CD4-positive, alpha-beta T cell treated with Interleukin-6 at 100 ng/mL for 8 hours (primary cell): Measurements from ENCODE around the gene KLF8.
"Not testable (repeated sequence)": the region's sequence is repeated elsewhere in the genome, so short reads cannot be mapped to it uniquely, and the experiment has no call there.

Source experiments
- DNase-seq: peaks from one replicate; pipeline ENCODE4 v3.0.0-alpha.2; 2020; ENCODE audit warnings: mixed read lengths, low spot score

The KLF8 gene

DNA sequence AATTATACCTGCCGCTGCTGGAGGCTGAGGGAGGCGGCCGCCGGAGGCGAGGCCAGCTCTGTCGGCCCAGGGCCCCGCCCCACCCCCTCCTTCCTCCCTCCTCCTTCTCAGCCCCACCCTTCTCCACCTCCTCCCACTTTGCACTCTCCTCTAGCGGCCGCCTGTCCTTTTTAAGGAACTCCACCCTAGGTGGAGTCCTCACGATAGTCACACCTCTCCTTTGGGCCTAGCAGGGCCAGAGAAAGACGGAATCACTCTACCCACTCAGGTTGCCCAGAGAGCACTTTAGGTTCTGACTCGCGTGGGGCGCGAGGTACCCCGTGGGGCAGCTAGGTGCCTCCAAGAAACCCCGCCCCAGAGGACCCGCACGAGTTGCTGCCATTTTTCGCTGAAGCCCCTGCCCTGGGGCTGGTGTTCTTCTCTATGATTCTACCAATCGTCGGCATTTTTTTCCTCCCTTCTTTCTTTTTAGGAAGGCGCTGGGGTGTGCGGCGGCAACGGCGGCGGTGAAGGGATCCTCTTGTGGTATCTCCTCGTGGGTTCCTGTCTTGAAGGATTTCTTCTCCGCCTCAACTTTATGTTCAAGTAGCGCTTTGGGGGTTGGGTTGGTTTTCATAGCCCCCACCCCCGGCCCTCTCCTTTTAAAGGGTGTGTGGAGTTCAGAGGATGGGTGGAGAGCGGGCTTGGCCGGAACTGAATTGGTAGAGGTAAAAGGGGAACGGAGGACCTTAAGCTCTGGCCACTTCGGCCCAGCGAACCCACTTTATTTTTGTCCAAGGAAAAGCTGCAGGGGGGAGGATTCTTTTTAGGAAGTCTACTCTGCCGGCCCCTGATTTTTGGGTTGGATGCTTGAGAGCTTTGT, at the start of gene KLF8:
TSS of gene KLF8 (plus strand) at position 136 of the 862 bp plus-strand sequence. CDS start 979 bp downstream, outside the sequence.
- DNase-seq: peak; percentile 29

DNA sequence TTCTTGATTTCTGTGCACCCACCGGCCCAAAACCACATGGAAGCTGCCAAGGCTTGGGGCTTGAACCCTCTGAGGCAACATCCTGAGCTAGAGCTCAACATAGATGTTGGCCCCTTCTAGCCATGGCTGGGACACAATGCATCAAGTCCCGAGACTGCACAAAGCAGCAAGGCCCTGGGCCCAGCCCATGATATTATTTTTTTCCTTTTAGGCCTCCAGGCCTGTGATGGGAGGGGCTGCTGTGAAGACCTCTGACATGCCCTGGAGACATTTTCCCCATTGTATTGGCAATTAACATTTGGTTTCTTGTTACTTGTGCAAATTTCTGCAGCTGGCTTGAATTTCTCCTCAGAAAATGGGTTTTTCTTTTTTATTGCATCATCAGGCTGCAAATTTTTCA, 25.2 kb upstream of the KLF8 start:
- DNase-seq: not testable (repeated sequence)

DNA sequence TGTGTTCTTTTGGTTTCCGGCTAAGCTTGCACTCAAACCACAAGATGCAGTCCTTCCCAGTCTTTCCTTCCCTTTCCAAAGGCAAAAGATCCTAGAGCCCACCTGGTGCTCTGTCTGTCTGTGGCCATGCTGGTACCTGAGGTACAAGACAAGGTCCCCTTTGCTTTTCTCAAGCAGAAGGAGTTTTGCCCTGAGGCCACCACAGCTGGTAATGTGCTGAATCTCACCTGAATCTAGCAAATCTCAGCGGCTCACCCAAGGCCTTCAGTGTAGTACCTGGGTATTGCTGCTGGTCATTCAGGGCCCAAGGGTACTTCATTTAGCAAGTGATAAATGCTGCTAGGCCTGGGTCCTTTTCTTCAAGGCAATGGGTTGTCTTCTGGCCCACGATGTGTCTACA, 20.5 kb upstream of the KLF8 start:
- no peak for DNase-seq

DNA sequence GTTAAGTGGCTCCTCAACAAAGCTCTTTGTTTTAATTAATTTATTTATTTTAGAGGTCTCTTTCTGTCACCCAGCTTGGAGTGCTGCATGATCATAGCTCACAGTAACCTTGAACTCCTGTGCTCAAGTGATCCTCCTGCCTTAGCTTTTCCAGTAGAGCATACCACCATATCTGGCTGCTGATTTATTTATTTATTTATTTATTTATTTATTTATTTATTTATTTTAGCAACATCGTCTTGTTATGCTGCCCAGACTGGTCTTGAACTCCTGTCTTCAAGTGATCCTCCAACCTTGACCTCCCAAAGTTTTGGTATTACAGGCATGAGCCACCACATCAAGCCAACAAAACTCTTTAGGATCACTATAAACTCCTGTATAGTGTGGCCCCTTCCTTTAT, 15.8 kb upstream of the KLF8 start:
- DNase-seq: no peak

DNA sequence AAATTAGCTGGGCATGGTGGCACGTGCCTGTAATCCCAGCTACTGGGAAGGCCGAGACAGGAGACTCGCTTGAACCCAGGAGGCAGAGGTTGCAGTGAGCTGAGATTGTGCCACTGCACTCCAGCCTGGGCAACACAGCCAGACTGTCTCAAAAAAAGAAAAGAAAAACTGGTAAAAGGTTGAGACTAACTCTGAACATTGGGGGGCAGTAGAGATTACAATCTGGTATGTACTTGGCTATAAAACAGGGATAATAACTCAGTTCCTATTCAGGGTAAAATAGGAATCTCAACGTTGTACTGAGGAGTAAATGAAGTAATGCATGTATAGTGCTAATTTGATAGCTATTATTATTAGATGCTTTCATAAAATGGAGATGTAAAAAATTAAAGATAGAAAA, 12.5 kb upstream of the KLF8 start:
- DNase-seq: no peak

DNA sequence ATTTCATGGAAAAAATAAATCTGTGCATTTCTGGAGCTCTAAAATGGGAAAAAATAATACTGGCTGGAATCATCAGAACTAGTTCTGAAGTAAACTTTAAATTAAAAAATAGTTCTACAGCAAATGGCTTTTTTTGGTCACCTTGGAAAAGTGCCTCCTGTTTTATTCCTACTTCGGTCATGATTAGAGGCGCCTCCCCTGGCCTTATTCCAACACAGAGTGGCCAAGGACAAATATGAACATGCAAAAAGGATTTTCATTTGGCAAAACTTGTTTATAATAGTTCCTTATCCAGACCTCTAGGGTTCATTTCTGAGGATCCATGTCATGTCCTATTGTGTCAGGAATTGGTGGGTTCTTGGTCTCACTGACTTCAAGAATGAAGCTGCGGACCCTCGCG, 11.1 kb upstream of the KLF8 start:
- no peak for DNase-seq

DNA sequence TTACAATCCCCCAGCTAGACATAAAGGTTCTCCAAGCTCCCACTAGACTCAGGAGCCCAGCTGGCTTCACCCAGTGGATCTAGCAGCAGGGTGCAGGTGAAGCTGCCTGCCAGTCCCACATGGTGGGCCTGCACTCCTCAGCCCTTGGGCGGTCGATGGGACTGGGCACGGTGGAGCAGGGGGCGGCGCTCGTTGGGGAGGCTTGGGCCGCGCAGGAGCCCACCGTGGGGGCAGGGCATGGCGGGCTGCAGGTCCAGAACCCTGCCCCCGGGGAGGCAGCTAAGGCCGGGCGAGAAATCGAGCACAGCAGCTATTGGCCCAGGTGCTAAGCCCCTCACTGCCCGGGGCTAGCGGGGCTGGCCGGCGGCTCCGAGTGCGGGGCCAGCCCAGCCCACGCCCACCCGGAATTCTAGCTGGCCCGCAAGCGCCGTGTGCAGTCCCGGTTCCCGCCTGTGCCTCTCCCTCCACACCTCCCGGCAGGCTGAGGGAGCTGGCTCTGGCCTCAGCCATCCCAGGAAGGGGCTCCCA, 9.6 kb upstream of the KLF8 start:
- DNase-seq: no peak

DNA sequence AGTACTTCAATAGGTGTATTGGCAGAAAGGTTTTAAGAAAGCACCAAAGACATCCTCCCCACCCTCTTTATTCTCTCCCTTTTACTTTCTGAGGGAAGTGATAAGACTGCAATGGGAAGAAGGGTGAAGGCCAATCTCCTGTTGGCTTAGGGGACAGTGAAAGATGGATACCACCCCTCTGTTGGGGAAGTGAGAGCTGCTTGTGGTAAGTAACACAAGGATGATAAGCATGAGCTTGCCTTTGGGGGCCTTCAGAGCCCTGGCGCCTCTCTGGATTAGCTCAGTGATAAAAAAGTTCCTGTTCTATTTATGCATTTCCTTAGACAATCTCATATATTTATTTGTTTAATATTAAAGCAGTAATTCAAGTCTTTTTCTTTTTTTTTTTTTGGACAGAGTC, 5.2 kb upstream of the KLF8 start:
- DNase-seq: no peak

DNA sequence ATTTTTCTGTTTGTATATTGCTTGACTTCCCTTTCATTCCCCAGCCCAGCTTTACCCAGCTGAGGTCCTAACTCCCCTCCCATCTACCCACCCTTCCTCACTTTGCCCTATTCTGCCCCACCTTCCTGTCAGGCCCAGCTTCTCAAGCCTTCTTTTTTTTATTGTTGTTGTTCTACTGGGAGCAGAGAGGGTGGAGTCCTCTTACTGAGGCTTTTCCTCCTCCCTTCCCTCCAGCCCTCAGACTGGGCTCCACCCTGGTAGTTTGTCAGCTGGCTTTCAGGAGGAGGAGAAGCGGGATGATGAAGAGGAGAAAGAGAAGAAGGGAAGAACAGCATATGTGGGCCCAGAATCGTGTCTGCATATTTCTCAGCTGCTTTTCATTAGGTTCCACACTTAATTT, 3.2 kb upstream of the KLF8 start:
- no peak for DNase-seq

DNA sequence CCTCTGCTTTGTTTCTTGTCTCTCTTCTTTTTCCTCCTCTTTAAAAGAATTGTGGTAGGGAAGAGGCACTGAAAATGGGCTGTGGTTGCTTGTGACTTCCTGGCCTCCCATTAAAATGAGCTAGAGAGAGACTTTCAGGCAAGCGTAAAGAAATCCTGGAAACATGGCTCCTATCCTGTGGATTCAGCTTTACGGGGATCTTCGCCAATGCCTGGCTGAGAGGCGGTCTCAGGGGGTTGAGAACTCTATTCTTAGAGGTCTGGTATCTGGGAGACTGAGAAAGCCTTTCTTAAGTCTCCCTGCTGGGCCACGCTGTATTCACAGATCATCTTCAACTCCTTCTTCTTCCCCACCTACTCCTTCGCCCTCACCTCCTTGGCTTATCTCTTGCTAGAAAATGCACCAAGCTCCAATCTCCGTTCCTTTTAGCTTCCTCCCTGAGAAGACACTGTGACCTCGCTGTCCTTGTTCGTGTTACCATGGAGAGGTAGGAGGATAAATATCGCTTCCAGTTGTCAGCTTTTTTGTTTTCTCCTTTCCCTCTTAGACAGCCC, 542 bp upstream of the KLF8 start:
- no peak for DNase-seq

DNA sequence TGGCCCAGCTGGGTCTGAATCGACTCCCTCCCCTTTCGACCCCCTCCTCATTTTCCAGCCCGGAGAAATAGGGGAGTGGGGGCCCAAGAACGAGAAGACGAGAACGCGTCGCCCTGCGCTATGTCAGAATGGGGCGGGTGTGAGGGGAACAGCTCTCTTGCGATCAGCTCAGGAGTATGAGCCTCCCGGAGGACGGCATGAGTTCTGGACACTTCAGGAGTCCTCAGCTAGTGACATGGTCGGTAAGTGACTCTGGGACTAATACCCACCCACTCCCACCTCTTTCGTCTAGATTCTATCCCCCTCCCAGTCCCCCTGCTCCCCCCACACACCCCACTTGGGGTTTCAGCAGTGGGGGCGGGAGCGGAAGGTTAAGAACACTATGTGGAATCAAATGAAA, 944 bp downstream of the KLF8 start:
- no peak for DNase-seq

DNA sequence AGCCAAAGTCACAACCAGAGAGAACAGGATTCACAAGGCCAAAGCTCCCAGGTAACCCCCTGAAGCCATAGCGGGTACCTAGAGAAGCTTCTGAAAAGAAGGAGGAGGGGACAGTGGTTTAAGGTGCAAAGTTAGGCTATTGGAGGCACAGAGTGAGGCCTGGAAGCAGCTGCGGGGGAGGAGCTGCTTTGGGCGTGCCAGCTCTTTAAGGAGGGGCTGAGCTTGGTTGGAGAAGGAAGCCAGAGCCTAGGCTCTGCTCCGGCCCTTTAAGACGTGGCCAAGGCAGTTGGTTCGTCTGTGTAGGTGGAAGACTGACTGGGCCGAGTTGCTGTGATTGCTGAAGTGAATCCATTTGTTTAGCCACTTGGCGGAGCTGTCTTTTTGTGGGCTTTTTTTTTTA, 1.5 kb downstream of the KLF8 start:
- peak; percentile 11 for DNase-seq

DNA sequence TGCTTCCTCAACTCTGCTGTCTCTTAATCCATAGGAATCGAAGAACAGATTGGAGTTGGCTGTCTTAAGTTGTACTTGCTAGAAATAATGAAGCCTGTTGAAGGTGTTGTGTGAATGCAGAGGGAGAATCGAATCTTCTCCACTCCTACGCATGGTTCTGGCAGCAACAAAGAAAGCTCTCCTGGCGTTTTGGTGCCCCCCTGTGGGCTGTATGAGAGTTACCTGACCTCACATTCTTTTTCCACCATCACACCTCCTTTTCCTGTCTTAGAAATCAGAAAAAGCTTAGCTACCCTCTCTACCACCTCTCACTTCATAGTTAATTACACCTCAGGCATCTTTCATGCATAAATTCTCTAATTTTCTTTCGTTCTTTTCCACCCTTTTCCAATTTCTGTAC, 16.3 kb downstream of the KLF8 start:
- peak; percentile 51 for DNase-seq

DNA sequence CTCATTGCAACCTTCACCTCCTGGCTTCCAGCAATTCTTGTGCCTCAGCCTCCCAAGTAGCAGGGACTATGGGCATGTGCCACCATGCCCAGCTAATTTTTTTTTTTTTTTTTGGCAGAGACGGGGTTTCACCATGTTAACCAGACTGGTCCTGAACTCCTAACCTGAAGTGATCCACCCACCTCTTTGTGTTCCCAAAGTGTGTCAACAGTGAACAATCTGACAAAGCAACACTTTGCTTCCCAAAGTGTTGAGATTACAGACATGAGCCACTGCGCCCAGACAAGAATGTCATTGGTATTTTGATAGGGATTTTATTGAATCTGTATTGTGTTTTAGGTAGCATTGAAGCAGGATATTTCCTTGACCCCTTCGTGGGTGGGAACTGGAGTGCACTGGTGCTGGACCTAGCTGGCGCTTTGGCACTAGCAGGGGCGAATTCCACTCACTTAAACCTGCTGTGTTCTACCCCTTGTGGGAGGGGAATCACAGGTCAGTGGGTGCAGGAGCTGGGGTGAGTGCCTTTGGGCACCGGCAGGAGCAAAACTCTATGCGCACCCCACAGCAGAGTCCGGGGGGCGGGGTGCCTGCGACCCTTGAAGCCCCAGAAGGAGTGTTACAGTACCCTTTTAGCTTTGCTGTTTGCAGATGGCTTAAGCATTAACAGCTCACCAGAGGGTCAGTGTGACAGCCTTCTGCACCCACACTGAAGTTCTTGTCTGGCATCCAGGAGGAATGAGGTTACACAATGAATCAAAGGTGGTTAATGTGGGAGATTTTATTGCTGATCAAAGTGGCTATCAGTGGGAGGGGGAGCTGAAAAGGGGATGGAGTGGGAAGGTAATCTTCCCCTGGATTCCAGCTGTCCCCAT, 21.9 kb downstream of the KLF8 start:
- no peak for DNase-seq

DNA sequence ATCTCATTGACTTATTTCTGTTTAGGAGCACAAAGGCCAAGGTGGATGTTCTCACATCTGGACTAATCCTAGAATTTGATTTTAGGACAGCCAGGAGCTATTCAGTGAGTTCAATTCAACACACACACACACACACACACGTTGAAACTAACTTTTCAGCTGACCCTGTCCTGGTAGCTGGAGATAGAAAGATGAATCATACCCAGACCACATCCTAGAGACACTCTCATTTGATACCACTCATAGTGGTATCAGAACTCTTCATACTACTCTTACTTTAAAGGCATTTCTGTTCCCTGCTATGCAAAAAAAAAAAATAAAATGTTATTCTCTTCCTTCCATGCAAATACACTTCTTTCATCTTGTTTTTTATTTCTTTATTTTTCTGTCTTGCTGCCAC, 36.7 kb downstream of the KLF8 start:
- no peak for DNase-seq

DNA sequence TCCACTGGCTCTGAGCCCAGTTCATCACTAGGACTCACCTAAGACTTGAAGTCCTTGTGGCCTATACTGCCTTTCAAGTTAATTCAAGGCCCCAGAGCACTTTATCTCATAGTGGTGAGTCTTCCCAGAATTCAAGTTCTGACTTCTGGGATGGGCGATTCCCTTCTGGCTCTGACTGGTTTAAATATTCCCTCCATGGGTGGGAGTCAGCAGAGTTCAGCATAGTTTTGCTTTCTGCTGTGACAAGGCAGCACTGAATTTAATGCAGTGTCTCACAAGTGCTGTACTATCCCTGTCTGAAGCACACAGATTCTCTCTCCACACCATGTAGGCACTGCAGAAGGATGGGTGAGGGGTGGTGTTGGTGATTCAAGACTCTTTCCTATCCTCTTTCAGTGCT, 46.5 kb downstream of the KLF8 start:
- DNase-seq: no peak

DNA sequence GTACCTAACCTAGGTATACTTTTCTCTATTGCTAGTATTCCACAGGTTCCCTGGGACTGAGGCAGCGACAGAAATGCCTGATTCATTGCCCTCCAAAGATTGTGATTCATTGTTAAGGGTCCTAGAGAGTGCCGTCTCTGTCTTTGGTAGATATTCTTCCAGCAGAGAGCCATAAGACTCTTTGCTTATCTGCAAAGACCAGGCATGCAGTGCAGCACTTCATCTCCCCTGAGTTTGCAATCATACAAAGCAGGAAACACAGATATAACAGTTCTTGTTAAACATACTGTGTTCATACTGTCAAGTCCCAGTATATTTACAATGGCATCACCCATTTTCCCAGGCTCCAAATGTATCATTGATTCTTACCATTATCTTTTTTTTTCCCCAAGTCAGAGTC, 47.7 kb downstream of the KLF8 start:
- no peak for DNase-seq

DNA sequence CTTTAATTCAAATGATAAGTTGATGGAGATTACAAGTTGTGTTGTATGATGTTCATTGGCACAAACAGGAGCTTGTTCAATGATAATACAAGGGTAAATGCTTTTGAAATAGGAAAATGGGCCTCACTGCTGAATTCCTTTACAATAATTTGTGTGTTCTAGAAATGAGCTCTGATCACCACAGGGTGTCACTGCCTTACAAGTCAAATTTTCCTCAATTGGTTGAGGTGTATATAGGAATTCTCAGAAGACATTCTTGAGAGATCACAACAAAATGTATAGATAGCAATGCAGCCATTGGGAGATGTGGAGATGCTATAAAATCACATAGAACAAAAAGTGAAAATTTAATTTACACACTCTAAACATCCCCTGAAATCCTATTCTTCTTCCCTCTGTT, 49.6 kb downstream of the KLF8 start:
- DNase-seq: peak; percentile 37

DNA sequence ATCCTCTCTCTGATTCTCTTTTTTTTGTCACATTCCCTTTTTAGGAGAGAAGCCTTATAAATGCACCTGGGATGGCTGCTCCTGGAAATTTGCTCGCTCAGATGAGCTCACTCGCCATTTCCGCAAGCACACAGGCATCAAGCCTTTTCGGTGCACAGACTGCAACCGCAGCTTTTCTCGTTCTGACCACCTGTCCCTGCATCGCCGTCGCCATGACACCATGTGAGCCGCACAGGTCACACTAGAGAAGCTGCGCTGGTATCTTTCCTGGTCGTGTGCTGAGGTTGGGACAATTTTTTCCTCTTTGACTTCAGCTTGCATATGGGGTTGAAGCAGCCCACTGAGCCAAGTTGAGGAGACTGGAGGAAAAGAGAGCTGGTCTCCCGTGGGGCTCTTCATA, 52.1 kb downstream of the KLF8 start:
- no peak for DNase-seq

DNA sequence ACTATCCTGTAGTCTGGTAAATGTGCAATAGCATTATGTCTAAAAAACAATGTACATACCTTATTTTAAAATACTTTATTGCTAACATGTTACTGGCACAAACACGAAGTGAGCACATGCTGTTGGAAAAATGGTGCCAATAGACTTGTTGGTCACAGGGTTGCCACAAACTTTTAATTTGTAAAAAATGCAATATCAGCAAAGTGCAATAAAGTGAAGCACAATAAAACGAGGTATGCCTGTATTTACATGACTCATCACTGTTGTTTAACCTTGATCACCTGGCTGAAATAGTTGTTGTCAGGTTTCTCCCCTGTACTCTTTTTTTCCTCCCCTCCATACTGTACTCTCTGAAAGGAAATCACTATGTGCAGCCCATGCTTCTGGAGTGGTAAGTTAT, 56.5 kb downstream of the KLF8 start:
- DNase-seq: no peak

DNA sequence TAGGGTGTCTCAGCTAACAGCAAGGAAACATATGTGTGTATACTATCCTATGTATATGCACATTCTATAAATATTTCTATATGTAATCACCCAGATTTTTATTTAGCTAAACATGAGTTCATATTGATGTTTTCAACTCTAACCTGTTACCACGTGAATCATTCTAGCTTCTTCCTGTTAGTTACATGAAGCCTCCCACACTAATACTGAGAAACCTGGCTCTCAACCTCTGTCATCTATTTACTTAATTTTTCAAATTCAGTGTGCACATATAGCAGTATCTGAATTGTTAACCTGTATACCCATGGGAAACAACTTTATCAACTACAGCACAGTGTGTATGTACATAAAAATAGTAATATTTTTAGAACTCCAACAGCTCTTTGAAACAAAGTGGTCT, 57.3 kb downstream of the KLF8 start:
- DNase-seq: no peak

DNA sequence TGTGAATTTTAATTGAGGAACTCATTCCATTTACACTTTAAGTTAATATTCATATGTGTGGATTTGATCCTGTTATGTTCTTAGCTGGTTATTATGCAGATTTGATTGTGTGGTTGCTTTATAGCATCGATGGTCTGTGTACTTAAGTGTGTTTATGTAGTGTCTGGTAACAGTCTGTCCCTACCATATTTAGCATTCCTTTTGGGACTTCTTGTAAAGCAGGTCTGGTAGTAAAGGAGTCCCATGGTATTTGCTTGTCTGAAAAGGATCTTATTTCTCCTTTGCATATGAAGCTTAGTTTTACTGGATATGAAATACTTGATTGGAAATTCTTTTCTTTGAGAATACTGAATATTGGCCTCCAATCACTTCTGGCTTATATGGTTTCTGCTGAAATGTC, 76.6 kb downstream of the KLF8 start:
- no peak for DNase-seq

DNA sequence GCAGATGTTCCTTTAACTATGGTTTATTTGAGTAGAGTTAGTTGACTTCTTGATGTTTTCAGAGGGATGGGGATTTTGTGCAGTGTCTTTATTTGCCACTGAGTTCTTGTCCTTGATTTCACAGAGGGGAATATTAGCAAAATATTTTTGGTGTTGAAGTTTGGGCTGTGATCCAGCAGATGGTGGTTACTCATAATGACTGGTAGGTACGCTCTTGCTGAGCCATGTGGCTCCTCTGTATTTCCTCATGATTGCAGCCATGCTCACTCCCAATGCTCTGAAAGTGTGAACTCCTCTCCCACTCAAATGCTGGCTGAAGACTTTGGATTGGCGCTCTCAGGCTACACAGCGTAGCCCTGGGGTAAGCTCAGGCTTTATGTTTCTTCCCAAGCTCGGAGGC, 77.7 kb downstream of the KLF8 start:
- DNase-seq: no peak
